Stimulated activated CD4-positive, alpha-beta T cell treated with anti-CD3 and anti-CD28 coated beads, Interleukin-4, amount 100 ng/mL, for 48 hours (primary cell): Measurements from ENCODE around the gene LMBRD1.
"Not testable (repeated sequence)": the region's sequence is repeated elsewhere in the genome, so short reads cannot be mapped to it uniquely, and the experiment has no call there.

Experiments used
- DNase-seq, 2 donors: peaks; one replicate each; pipeline ENCODE4 v3.0.0-alpha.2; 2020; ENCODE audit warnings: low read depth in 2 of 2

Gene LMBRD1

DNA sequence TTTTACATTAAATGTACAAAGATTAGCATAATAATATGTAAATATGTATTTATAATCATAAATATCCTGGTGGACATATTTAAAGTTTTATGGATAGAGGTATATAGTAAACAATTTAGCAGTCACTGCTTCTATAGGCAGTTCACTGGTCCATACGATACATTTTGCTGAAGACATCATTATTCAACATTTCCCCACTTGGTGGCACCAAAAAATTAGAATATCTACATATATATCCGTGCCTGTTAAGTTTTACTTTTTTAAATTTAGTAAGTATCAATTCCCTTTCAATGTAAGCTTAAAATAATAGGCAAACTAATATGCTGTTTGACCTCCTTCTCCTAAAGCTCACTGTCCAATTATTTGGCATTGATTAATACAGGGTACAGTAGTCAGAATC, 64.2 kb downstream of the LMBRD1 start:
- no peak for DNase-seq

DNA sequence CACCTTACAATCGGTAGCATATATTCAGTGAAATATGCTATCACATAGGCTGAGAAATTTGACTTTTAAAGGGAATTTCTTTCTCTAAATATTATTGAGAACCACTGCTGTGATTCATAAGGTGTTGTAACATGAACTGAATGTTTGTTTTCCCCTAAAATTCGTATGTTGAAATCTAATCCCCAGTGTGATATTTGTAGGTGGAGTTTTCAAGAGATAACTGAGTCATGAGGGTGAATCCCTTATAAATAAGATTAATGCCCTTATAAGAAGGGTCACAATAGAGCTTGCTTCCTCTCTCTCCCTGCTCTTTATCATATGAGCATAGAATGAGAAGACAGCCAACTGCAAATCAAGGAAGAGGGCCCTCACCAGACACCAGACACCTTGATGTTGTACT, 64.8 kb downstream of the LMBRD1 start:
- DNase-seq = no peak

DNA sequence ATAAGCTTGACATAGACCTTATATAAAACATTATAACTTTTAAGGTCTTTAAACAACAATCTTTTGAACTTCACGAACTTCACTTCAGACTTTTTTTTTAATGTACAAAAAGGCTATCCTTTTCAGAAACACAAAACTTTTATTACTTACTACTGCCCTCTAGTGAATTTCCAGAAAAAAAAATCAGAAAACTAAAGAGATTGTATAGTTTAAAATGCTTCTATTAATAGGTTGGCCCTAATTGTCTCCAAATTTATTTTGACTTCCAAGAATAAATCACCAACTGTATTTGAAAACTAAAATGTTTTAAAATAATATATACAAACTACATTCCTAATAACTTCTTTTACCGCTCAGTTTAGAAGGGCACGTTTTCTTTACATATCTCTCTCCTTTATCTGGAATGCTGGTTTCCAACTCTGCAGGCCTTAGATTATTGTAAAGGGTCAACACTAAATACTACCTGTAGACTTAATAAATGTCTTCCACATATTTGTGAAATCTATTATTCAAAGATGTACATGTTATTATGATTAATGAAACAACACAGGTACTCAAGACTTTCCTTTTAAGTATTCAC, 66.8 kb downstream of the LMBRD1 start:
- no peak for DNase-seq

DNA sequence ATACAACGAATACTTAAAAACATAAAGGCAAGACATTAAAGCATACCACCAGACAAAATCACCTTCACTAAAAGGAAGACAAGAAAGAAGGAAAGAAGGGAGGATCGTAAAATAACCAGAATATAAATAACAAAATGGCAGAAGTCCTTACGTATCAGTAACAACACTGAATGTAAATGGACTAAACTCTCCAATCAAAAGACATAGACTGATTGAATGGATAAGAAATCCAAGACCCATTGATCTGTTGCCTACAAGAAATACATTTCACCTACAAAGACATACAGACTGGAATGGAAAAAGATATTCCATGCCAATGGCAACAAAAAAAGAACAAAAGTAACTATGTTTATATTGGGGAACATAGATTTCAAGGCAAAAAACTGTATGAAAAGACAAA, 74.1 kb downstream of the LMBRD1 start:
- DNase-seq = no peak

DNA sequence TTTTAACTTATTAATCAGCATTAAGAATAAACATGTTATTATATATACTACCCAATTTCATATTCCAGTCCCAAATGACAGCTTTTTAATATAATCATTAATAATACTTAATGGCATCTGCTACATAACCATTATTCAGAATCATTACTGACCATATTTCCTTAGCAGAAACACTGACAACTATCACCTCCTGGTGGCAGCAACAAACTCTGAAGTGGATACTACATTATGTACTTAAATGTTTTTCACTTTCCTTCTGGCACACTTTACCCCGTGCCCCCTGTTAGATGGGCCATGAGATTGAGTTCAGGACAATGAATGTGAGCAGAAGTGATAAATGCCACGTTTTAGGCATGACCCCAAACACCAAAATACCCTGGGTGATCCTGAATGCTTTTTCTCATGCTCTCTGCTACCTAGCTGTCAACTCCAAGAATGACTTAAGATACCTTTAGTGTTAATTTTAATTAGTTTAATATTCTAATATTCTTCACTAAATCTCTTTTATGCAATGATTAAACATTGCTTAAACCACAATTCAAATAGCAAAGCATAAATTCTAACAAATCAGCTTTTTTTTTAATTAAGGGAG, 77.1 kb downstream of the LMBRD1 start:
- DNase-seq = no peak

DNA sequence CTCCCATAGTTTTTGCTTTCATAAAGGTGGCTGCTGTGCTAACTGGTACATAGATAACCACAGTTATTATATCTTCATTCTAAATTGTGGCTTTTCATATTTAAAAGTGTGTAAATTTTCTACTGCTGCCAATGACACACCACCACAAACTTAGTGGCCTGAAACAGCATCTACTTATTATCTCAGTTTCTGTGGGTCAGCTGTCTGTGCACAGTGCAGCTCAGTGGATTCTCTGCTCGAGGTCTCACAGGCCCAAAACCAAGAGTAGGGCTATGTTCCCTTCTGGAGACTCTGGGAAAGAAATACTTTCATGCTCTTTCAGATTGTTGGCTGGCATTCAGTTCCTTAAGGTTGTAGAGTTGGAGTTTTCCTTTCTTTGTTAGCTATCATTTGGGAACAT, 90.1 kb downstream of the LMBRD1 start:
- no peak for DNase-seq

DNA sequence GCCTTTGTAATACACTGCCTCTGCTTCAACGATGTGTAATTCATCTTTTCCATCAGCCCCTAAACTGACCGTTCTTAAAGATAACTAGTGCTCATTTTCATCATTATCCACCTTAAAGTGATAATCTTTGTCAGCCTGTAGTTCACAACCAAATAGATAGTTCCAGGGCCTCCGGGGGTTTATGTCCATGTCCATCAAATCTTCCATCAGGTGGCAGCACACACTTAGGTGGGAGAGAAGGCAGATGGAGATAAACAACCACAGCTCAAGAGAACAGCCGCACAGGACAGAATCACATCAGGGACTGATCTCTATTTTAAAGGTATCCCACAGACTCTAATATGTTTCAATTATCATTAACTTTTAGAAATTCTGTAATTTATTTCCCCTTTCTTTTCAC, 90.9 kb downstream of the LMBRD1 start:
- no peak for DNase-seq

DNA sequence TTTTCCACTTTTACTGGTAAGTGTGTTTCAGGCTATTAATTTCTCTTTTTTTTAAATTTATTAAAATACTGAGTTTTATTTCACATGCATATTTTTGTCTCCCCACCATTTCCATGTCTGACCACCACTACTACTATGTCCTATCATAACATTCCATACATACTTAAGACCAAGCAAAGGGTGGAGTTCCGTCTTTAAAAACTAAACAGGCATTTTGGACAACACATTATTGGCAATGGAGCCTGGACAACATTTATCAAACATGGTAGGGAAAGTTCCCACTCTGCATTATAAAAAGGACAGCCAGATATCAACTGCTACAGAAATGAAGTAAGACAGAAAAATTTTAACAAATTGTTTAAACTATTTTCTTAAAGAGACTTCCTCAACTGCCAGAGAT, 91.9 kb downstream of the LMBRD1 start:
- DNase-seq = no peak

DNA sequence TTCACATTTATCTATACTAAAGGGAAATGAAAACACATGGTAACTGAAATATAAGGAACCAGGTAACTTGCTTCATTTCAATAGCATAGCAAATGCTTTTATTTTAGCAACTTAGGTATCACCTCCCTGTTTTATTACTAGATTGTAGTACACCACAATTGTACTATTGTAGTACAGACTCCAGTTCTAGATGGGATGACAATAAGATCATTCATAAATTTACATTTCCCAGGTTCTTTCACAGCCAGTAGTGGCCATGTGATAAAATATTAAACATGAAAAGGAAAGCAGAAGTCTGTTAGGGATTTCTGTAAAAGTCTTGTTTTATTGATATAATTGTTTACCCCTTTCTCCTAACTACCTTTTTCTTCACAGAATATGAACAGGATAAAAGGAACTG, 97.2 kb downstream of the LMBRD1 start:
- no peak for DNase-seq

DNA sequence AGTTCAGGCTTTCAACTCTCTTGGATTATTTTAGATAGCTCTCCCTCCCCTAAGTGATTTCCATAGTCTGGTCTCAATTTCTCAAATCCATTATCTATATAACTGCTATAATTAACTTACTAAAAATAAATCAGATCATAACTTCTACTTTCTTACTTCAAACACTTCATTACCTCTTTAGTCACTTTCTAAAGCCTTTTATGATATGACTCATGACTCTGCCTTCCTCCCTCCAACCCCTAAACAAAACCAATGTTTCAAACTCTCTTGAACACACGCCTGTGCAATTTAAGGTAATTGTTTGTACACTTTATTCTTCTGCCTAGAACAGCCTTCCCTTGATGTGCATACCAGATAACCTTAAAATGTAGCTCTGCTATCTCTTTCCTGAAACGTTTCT, 100.5 kb downstream of the LMBRD1 start:
- no peak for DNase-seq

DNA sequence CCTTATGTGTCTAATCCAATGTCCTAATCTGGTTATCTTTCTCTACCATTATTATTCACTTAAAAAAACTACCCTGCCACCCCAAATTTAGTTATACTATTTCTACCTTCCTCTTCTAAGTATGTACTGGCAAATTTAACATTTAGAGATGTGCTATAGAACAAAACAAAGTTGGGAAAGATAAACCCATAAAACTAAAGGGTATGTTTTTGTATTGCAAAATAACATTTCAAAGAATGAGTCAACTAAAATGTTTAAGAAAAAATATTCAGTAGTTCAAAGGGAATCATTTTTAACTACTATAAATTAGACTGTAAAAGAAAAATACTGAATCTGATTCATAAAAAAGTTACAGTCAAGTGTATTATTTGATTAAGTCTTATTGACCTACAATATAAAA, 103.0 kb downstream of the LMBRD1 start:
- DNase-seq = no peak

DNA sequence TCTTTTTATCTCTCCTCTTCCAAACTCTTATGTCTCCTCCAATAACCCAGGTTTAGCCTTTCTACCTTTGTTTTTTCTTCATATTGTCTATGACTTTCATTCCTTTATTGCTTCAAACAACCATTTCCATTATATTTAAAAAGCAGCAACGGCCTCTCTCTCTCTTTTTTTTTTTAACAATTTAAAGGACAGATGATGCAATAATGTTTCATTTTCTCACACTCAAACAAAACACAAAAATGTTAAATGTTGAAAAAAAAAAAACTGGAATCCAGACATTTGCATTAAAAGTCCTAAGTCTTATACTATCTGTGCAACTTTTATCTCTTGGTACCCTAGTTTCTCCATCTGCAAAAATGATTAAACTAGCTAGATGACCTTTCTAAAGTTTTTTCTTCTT, 105.8 kb downstream of the LMBRD1 start:
- no peak for DNase-seq

DNA sequence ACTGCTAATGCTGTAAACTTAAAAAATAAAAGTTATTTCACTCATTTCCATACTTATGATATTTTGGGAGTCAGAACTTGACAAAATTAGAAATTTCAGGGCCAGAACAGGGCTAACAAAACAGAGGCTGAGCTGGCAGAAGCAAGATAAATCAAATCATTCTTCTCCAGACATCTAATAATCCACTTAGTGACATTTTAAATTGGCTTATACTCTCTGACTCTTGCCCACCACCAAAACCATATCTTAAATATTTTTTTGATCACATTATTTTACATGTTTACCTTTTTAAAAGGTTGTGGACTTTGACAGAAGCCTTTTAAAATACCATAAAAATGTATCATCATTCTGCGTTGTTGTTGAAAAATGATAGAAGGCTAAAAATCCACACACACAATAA, 116.5 kb downstream of the LMBRD1 start:
- DNase-seq = no peak

DNA sequence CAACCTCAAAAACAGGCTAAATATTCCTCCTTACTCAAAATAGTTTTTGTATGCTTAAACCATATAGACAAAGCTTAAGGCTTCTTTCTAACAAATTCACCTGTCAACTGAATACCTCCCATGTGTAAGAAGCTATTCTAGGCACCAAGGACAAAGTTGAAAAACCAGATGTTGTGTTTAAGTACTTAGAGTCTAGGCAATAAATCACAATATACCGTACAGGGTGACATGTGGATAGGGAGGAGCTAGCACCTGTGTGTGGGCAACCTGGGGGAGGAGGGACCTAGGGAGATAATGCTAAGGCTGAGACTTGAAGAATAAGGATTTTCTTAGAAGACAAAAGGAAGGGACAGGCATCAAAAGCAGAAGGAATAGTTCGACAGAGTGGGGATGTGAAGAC, 123.5 kb downstream of the LMBRD1 start:
- DNase-seq = no peak

DNA sequence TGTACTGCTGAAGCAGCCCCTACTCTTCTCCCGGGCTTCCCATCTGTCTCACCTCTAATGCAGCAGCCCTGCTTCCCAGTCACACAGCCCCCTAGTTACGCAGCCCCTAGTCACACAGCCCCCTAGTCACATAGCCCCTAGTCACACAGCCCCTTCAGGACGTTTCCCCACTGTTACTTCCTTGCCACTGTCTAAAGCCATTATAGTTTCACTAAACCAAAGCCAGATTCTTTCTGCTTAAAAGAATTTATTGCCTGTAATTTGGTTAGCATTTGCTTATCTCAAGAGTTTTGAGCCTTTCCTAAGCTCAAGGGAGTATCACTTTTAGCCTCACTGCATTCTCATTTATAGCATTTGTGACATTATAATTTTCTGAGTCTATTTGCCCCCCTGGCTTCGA, 127.9 kb downstream of the LMBRD1 start:
- no peak for DNase-seq

DNA sequence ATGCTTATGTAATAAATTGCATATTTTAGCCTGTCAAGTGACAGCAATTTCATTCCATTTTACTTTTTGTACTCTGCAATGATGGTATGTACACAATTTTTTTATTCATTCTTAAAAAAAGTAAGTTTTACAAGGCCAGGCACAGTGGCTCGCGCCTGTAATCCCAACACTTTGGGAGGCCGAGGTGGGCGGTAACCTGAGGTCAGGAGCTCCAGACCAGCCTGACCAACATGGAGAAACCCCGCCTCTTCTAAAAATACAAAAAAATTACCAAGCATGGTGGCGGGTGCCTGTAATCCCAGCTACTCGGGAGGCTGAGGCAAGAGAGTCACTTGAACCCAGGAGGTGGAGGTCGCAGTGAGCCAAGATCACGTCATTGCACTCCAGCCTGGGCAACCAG, 130.0 kb downstream of the LMBRD1 start:
- DNase-seq = not testable (repeated sequence)

DNA sequence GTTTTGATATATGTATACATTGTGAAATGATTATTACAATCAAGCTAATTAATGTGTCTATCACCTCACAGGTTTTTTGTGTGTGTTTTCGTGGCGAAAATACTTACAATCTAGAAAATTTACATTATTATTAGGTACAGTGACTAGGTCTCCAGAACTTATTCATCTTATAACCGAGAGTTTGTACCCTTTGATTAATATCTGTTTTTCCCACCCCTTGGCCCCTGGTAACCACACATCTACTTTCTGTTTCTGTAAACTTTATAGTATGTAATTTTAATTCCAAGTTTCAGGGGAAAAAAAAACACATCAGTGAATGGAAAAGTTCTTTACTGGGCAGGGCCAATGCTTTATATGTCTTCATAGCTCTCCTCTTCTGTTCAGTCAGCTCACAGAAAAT, 131.4 kb downstream of the LMBRD1 start:
- DNase-seq = no peak

DNA sequence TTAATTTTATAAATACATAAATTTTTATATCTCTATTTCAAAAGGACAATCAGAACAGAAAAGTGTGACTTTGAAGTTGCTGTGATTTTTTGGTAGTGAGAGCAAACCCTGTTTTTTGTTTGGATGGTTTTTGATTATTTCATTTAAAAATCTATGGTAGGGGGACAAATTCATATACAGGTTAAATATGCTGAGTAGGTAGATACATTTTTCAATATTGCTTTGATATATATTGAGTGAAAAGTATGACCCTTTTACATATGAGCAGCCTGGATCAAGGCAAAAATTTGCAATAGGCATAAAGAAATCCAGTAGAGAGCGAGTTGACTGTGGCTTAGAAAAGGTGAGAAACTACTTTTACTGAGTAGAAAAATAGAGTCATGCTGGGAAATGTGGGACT, 132.3 kb downstream of the LMBRD1 start:
- no peak for DNase-seq

DNA sequence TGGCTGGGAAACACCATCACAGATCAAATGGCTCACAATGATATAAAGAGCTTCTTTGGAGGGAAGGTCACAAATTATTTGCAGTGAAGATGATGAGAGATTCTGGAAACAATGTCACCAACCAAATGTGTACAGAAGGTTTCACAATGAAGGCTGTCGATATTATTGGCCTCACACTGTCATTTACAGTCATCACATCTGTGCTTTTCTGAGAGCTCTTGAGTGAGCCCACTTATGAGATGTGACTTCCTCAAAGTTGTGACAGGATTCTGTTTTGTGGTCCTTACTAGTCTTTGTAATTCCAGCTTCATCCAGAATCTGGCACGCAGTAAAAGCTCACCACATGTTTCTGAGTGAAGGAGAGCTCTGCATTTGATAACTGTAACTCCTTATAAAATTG, 133.6 kb downstream of the LMBRD1 start:
- no peak for DNase-seq

DNA sequence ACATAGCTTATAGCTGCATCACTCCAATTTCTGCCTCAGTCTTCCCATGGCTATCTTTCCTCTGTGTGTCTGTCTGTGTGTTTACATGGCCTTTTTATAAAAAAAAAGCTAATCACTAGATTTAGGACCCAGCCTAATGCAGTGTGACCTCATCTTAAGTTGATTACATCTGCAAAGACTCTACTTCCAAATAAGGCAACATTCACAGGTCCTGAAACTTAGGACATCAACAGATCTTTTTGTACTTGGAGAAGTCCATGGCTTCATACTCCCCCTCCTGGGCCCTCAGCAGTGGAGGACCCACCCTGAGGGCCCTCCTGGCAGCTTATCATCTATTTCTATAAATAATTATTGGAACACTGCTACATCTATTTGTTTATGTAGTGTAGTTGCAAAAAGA, 146.1 kb downstream of the LMBRD1 start:
- DNase-seq = no peak

DNA sequence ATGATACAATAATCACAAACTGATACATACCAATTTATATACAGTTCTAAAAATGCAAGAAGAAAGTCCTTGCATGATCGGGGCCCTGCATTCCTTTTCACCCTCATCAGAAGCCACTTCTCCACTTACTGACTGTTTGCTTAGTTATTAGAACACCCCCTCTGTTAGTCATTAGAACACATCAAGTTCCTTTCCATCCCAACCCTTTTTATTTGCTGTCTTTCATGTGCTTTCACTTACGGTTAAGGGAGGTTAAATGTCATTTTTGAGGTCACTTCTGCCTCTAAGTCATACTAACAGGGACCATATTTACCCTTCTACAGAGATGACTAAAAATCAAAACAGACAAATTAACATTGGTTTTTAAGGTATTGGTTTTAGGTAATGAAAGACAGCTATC, 149.1 kb downstream of the LMBRD1 start:
- no peak for DNase-seq

DNA sequence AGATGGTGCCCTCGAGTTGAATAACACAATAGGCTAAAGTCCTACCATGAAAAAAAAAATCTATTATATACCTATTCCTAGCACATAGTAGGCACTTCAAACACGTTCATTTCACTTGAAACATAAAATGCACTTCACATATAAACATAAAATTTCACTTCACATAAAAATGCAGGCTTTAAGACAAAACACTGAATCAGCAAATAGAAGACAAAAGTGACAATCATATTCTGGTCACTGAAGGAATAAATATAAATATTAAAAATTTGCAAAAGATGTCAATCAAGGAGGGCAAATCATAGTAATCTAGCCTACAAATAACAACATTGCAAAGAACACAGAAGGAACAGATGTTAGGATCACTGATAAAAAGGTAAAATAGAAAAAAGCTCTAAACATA, 153.1 kb downstream of the LMBRD1 start:
- DNase-seq = no peak

DNA sequence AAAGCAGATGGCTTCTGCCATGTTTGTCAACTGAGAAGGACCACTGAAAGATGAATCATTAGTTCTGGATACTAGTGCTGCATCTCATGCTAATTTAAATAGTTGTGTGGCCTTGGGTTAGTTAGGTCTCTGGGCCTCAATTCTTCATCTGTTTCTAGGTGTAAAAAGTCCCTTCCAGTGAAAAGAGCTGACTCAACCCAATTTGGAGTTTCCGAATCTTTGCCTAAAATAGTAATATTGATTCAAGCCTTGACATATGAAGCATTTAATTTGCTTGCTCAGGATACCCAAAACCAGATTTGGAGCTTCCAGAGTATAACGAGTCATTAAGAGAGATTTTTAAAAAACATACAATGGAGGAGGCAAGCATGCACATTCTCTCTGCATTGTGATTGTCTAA, 163.9 kb downstream of the LMBRD1 start:
- DNase-seq = no peak
